Loucy (cell line): ENCODE data around the gene FRMD5.

Source experiments
- H2AFZ ChIP-seq: fragments of 200-600 bp; sonication (generic); 2 replicates; pipeline ENCODE4 v1.6.0; 2016; ENCODE audit warnings: antibody characterized with exemption, mild to moderate bottlenecking, low read length, moderate library complexity
- H3F3A ChIP-seq: fragments of 200-600 bp; 2 replicates; pipeline ENCODE4 v1.6.0; 2016; ENCODE audit warnings: antibody characterized with exemption, low read depth, mild to moderate bottlenecking
- H3K27me3 ChIP-seq: fragments of 200-600 bp; sonication (generic); 2 replicates; pipeline ENCODE4 v1.6.1; 2014; ENCODE audit warnings: low read length, mild to moderate bottlenecking; ENCODE audit not compliant: insufficient read depth, poor library complexity, severe bottlenecking
- H3K36me3 ChIP-seq: fragments of 200-600 bp; sonication (generic); 2 replicates; pipeline ENCODE4 v1.6.1; 2016; ENCODE audit warnings: low read length; ENCODE audit not compliant: insufficient read depth
- H3K4me1 ChIP-seq: fragments of 200-600 bp; sonication (generic); 2 replicates; pipeline ENCODE4 v1.5.1; 2014; ENCODE audit warnings: low read length, mild to moderate bottlenecking; ENCODE audit not compliant: insufficient read depth, poor library complexity, severe bottlenecking
- H3K4me2 ChIP-seq: fragments of 200-600 bp; sonication (generic); 2 replicates; pipeline ENCODE4 v1.6.0; 2014; ENCODE audit warnings: antibody characterized with exemption, low read length, low read depth, mild to moderate bottlenecking; ENCODE audit not compliant: poor library complexity, severe bottlenecking
- H3K4me3 ChIP-seq: fragments of 200-600 bp; sonication (generic); 2 replicates; pipeline ENCODE4 v1.5.1; 2014; ENCODE audit warnings: low read length, mild to moderate bottlenecking, mixed read lengths; ENCODE audit not compliant: poor library complexity, severe bottlenecking
- H3K79me2 ChIP-seq: fragments of 200-600 bp; sonication (generic); 2 replicates; pipeline ENCODE4 v1.6.1; 2014; ENCODE audit warnings: low read length; ENCODE audit not compliant: insufficient read depth
- H3K9ac ChIP-seq: fragments of 200-600 bp; sonication (generic); 2 replicates; pipeline ENCODE4 v1.6.0; 2014; ENCODE audit warnings: mild to moderate bottlenecking, low read depth, low read length, moderate library complexity; ENCODE audit not compliant: poor library complexity, severe bottlenecking
- H3K9me2 ChIP-seq: fragments of 200-600 bp; sonication (generic); replicated peaks from 2 replicates; pipeline ENCODE4 v1.6.1; 2016; ENCODE audit warnings: low read depth, low read length, mixed read lengths
- H3K9me3 ChIP-seq: fragments of 200-600 bp; sonication (generic); 2 replicates; pipeline ENCODE4 v1.6.1; 2014; ENCODE audit warnings: mild to moderate bottlenecking, antibody characterized with exemption, low read length, low read depth; ENCODE audit not compliant: insufficient read depth
- H4K20me1 ChIP-seq: fragments of 200-600 bp; sonication (generic); 2 replicates; pipeline ENCODE4 v1.6.0; 2014; ENCODE audit warnings: antibody characterized with exemption, low read length, mild to moderate bottlenecking; ENCODE audit not compliant: insufficient read depth, poor library complexity, severe bottlenecking
- EZH2phosphoT487 ChIP-seq: fragments of 200-600 bp; IDR thresholded peaks from 2 replicates; pipeline ENCODE4 v1.6.1; 2018; ENCODE audit warnings: antibody characterized with exemption, mild to moderate bottlenecking, moderate library complexity, borderline replicate concordance
- TF ChIP-seq, protein P1 (sequence below): fragments of 200-600 bp; sonication (generic); conservative IDR thresholded peaks from 2 replicates; pipeline ENCODE4 v1.5.1; 2014; ENCODE audit warnings: mild to moderate bottlenecking, antibody characterized with exemption, low read length

Gene FRMD5

DNA sequence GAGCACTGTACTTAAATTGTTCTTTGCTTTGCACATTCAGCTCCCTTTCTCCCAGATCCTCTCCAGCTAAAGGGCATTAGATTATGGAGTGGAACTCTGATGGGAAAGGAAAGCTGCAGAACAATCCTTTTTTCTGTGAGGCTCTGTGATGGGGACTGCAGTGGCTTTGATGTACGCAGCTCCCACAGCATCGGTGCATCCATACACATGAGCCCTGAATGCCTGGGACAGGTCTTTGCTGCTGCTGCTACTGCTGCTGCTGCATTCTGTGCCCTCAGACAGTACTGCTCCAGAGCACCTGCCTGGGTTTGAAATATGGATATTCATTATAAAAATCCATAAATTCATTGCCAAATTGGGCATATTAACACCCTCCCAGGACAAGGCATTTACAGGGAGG, 203.9 kb downstream of the FRMD5 start:
- Histone ChIP-seq H3K9ac (no peak overlapping the region), H3F3A (no peaks in the 10 kb centered on the region), H3K4me2 (no peak overlapping the region), H3K27me3 (no peaks in the 10 kb centered on the region), H3K9me2 (no peaks in the 10 kb centered on the region), H3K36me3 (no peaks in the 10 kb centered on the region), H3K4me1 (no peaks in the 10 kb centered on the region), H2AFZ (no peak overlapping the region), H3K9me3 (no peaks in the 10 kb centered on the region), H3K79me2 (no peaks in the 10 kb centered on the region), H4K20me1 (no peaks in the 10 kb centered on the region), H3K4me3 (no peak overlapping the region)
- TF ChIP-seq, protein P1, sequence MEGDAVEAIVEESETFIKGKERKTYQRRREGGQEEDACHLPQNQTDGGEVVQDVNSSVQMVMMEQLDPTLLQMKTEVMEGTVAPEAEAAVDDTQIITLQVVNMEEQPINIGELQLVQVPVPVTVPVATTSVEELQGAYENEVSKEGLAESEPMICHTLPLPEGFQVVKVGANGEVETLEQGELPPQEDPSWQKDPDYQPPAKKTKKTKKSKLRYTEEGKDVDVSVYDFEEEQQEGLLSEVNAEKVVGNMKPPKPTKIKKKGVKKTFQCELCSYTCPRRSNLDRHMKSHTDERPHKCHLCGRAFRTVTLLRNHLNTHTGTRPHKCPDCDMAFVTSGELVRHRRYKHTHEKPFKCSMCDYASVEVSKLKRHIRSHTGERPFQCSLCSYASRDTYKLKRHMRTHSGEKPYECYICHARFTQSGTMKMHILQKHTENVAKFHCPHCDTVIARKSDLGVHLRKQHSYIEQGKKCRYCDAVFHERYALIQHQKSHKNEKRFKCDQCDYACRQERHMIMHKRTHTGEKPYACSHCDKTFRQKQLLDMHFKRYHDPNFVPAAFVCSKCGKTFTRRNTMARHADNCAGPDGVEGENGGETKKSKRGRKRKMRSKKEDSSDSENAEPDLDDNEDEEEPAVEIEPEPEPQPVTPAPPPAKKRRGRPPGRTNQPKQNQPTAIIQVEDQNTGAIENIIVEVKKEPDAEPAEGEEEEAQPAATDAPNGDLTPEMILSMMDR, result no peak
- TF ChIP-seq EZH2phosphoT487, result no peak

DNA sequence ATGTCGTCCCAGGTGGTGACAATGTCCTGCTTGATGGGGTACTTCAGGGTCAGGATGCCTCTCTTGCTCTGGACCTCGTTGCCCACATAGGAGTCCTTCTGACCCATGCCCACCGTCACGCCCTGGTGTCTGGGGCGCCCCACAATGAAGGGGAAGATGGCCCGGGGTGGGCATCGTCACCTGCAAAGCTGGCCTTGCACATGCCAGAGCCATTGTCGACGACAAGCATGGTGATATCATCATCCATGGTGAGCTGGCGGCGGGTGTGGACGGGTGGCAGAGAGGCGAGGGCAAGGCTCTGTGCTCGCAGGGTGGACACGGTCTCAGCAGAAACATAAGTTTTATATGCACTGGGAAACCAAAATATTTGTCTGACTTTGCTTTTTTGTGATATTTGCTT, 205.1 kb downstream of the FRMD5 start:
- H3K4me2 ChIP-seq, result no peak overlapping the region
- H3F3A ChIP-seq, result no peaks in the 10 kb centered on the region
- no peak overlapping the region for H2AFZ ChIP-seq
- H3K9ac ChIP-seq, result no peak overlapping the region
- no peaks in the 10 kb centered on the region for H3K79me2 ChIP-seq
- H3K4me1 ChIP-seq, result no peaks in the 10 kb centered on the region
- H3K9me2 ChIP-seq, result no peaks in the 10 kb centered on the region
- TF ChIP-seq EZH2phosphoT487, result no peak
- TF ChIP-seq, protein P1, result no peak
- H3K27me3 ChIP-seq, result no peaks in the 10 kb centered on the region
- H3K9me3 ChIP-seq, result no peaks in the 10 kb centered on the region
- no peaks in the 10 kb centered on the region for H3K36me3 ChIP-seq
- H4K20me1 ChIP-seq, result no peaks in the 10 kb centered on the region
- no peak overlapping the region for H3K4me3 ChIP-seq

DNA sequence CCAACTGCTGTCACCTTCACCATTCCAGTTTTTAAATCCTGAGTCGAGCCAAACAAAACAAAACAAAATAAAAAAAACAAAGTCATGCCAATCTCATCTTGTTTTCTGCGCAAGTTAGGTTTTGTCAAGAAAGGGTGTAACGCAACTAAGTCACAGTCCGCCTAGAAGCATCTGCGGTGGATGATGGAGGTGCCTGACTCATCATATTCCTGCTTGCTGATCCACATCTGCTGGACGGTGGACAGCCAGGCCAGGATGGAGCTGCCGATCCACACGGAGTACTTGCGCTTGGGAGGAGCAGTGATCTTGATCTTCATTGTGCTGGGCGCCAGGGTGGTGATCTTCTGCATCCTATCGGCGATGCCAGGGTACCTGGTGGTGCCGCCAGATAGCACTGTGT, 206.2 kb downstream of the FRMD5 start:
- Histone ChIP-seq H3K9me3 (no peaks in the 10 kb centered on the region), H3K4me3 (no peak overlapping the region), H3F3A (no peaks in the 10 kb centered on the region), H3K9ac (no peak overlapping the region), H3K9me2 (no peaks in the 10 kb centered on the region), H3K27me3 (no peaks in the 10 kb centered on the region), H3K36me3 (no peaks in the 10 kb centered on the region), H2AFZ (no peak overlapping the region), H3K4me1 (no peaks in the 10 kb centered on the region), H4K20me1 (no peaks in the 10 kb centered on the region), H3K79me2 (no peaks in the 10 kb centered on the region), H3K4me2 (no peak overlapping the region)
- TF ChIP-seq, protein P1, result no peak
- no peak for TF ChIP-seq EZH2phosphoT487
